Measurements from ENCODE around the gene CFAP65. TPM values are rescaled to one million over a fixed set of nuclear protein-coding genes. Genes with fewer than 3 reads are reported as not detected.

The CFAP65 gene
- total and polyA plus RNA-seq, 2 of the 13 experiments (the other 11 are each of a cell fraction or from before 2014, with no cell fraction given) = 0.05 TPM; not detected in 1

GRCh38 chr2:219037783-219038499 lies 3.4 kb downstream of the CFAP65 start (continued):
- TF ChIP-seq SCMH1 (CRISPR knock-in tag; IDR thresholded peaks at IDR 0.05; ENCODE audit: borderline replicate concordance) (no peak), KLF9 (CRISPR knock-in tag; IDR thresholded peaks at IDR 0.05; ENCODE audit: low read depth) (no peak), SP140L (CRISPR knock-in tag; IDR thresholded peaks at IDR 0.05; ENCODE audit: borderline replicate concordance) (no peak), CC2D1A (CRISPR knock-in tag; IDR thresholded peaks at IDR 0.05) (no peak), HNF4A (CRISPR knock-in tag; IDR thresholded peaks at IDR 0.05) (no peak; the same call in 1 of the 2 replicates), FOXC1 (CRISPR knock-in tag; IDR thresholded peaks at IDR 0.05; ENCODE audit: borderline replicate concordance) (no peak), DPF2 (CRISPR knock-in tag; IDR thresholded peaks at IDR 0.05; ENCODE audit: borderline replicate concordance, low read depth) (no peak), SOX6 (IDR thresholded peaks at IDR 0.05) (no peak), SOX6 (CRISPR knock-in tag; IDR thresholded peaks at IDR 0.05) (peak; percentile 54), IRF2 (CRISPR knock-in tag; IDR thresholded peaks at IDR 0.05) (no peak), PAWR (CRISPR knock-in tag; IDR thresholded peaks at IDR 0.05; ENCODE audit: borderline replicate concordance) (no peak), ZMYM4 (CRISPR knock-in tag; IDR thresholded peaks at IDR 0.05) (no peak), TBX3 (IDR thresholded peaks at IDR 0.05; ENCODE audit: borderline replicate concordance) (no peak), MLXIP (CRISPR knock-in tag; IDR thresholded peaks at IDR 0.05; ENCODE audit: borderline replicate concordance) (no peak), ZBTB7A (CRISPR knock-in tag; IDR thresholded peaks at IDR 0.05) (no peak), SAP130 (CRISPR knock-in tag; IDR thresholded peaks at IDR 0.05; ENCODE audit: low read depth) (no peak), RXRB (CRISPR knock-in tag; IDR thresholded peaks at IDR 0.05; ENCODE audit: borderline replicate concordance) (0 out of 2 replicates have a peak, but pooled peaks have one; percentile 21), ZNF121 (CRISPR knock-in tag; IDR thresholded peaks at IDR 0.05) (no peak), KMT2A (CRISPR knock-in tag; IDR thresholded peaks at IDR 0.05) (no peak)
- TF ChIP-seq, protein P1, sequence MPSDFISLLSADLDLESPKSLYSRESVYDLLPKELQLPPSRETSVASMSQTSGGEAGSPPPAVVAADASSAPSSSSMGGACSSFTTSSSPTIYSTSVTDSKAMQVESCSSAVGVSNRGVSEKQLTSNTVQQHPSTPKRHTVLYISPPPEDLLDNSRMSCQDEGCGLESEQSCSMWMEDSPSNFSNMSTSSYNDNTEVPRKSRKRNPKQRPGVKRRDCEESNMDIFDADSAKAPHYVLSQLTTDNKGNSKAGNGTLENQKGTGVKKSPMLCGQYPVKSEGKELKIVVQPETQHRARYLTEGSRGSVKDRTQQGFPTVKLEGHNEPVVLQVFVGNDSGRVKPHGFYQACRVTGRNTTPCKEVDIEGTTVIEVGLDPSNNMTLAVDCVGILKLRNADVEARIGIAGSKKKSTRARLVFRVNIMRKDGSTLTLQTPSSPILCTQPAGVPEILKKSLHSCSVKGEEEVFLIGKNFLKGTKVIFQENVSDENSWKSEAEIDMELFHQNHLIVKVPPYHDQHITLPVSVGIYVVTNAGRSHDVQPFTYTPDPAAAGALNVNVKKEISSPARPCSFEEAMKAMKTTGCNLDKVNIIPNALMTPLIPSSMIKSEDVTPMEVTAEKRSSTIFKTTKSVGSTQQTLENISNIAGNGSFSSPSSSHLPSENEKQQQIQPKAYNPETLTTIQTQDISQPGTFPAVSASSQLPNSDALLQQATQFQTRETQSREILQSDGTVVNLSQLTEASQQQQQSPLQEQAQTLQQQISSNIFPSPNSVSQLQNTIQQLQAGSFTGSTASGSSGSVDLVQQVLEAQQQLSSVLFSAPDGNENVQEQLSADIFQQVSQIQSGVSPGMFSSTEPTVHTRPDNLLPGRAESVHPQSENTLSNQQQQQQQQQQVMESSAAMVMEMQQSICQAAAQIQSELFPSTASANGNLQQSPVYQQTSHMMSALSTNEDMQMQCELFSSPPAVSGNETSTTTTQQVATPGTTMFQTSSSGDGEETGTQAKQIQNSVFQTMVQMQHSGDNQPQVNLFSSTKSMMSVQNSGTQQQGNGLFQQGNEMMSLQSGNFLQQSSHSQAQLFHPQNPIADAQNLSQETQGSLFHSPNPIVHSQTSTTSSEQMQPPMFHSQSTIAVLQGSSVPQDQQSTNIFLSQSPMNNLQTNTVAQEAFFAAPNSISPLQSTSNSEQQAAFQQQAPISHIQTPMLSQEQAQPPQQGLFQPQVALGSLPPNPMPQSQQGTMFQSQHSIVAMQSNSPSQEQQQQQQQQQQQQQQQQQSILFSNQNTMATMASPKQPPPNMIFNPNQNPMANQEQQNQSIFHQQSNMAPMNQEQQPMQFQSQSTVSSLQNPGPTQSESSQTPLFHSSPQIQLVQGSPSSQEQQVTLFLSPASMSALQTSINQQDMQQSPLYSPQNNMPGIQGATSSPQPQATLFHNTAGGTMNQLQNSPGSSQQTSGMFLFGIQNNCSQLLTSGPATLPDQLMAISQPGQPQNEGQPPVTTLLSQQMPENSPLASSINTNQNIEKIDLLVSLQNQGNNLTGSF (CRISPR knock-in tag; IDR thresholded peaks at IDR 0.05) = no peak
- TF ChIP-seq, protein P2, sequence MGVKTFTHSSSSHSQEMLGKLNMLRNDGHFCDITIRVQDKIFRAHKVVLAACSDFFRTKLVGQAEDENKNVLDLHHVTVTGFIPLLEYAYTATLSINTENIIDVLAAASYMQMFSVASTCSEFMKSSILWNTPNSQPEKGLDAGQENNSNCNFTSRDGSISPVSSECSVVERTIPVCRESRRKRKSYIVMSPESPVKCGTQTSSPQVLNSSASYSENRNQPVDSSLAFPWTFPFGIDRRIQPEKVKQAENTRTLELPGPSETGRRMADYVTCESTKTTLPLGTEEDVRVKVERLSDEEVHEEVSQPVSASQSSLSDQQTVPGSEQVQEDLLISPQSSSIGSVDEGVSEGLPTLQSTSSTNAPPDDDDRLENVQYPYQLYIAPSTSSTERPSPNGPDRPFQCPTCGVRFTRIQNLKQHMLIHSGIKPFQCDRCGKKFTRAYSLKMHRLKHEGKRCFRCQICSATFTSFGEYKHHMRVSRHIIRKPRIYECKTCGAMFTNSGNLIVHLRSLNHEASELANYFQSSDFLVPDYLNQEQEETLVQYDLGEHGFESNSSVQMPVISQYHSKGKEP (CRISPR knock-in tag; IDR thresholded peaks at IDR 0.05) = no peak

Measured in HepG2 (cell line).